HEK293 (cell line): ENCODE results near the gene PTS.
A peak's percentile ranks its signal among the peaks of the same experiment; 100 is the strongest.

Experiments
- CTCF ChIA-PET: fragments of 350-600 bp; formaldehyde crosslinking; extraction: SDS; loops from one replicate; lab custom pipeline; 2021; ENCODE audit warnings: antibody characterized with exemption; lab: Yijun Ruan, JAX
- POLR2A ChIA-PET: fragments of 300-600 bp; formaldehyde crosslinking; extraction: SDS; loops from one replicate; lab custom pipeline; 2020; ENCODE audit warnings: antibody characterized with exemption, inconsistent platforms; lab: Yijun Ruan, JAX
- H3K27ac ChIP-seq: fragments of 200-500 bp; sonication (Bioruptor generic); 2 replicates; pipeline ENCODE4 v1.5.1; 2014; ENCODE audit warnings: low read depth, low read length, control low read depth, inconsistent platforms; ENCODE audit errors: extremely low read depth
- H3K36me3 ChIP-seq, 2 experiments: fragments of 200-500 bp in 1 of 2; sonication (Bioruptor generic) in 1 of 2; 1 replicate in 1 of 2; 2 replicates in 1 of 2; pipeline ENCODE4 v1.5.1; 2014 to 2017; ENCODE audit warnings: inconsistent platforms in 2 of 2, low read length in 2 of 2; ENCODE audit not compliant: control insufficient read depth in 2 of 2, insufficient read depth in 1 of 2
- H3K4me1 ChIP-seq: fragments of 200-500 bp; sonication (Bioruptor generic); 2 replicates; pipeline ENCODE4 v1.5.1; 2014; ENCODE audit warnings: mild to moderate bottlenecking, low read length, inconsistent platforms; ENCODE audit not compliant: control insufficient read depth, insufficient read depth
- H3K4me3 ChIP-seq: 2 replicates; pipeline ENCODE4 v1.5.1; 2011; ENCODE audit warnings: low read depth, mild to moderate bottlenecking, control low read depth, low read length, moderate library complexity
- H3K9me3 ChIP-seq: fragments of 200-500 bp; sonication (Bioruptor generic); 2 replicates; pipeline ENCODE4 v1.5.1; 2014; ENCODE audit warnings: low read depth, low read length, inconsistent platforms; ENCODE audit not compliant: control insufficient read depth, insufficient read depth
- PRDM10 ChIP-seq: fragments of 450-650 bp; formaldehyde crosslinking; IDR thresholded peaks from 2 replicates; pipeline ENCODE4 v1.5.1; 2016; ENCODE audit warnings: missing biosample characterization, missing genetic modification characterization
- SP7 ChIP-seq: fragments of 450-650 bp; formaldehyde crosslinking; IDR thresholded peaks from 2 replicates; pipeline ENCODE4 v1.5.1; 2016; ENCODE audit warnings: missing biosample characterization, missing genetic modification characterization
- ZBTB48 ChIP-seq: fragments of 450-650 bp; formaldehyde crosslinking; IDR thresholded peaks from 2 replicates; pipeline ENCODE4 v1.5.1; 2016; ENCODE audit warnings: missing biosample characterization, missing genetic modification characterization
- ZBTB49 ChIP-seq: fragments of 450-650 bp; formaldehyde crosslinking; IDR thresholded peaks from 2 replicates; pipeline ENCODE4 v1.5.1; 2016; ENCODE audit warnings: missing biosample characterization, missing genetic modification characterization, low read depth
- ZNF169 ChIP-seq: fragments of 450-650 bp; formaldehyde crosslinking; IDR thresholded peaks from 2 replicates; pipeline ENCODE4 v1.5.1; 2016; ENCODE audit warnings: missing biosample characterization, missing genetic modification characterization
- ZNF174 ChIP-seq: fragments of 450-650 bp; formaldehyde crosslinking; IDR thresholded peaks from 2 replicates; pipeline ENCODE4 v1.5.0; 2017; ENCODE audit warnings: missing biosample characterization, mild to moderate bottlenecking, missing genetic modification characterization
- ZNF26 ChIP-seq: fragments of 450-650 bp; formaldehyde crosslinking; IDR thresholded peaks from 2 replicates; pipeline ENCODE4 v1.5.1; 2016; ENCODE audit warnings: missing biosample characterization, missing genetic modification characterization
- ZNF274 ChIP-seq, 2 experiments: fragments of 200-500 bp in 1 of 2; fragments of 450-650 bp in 1 of 2; sonication (Bioruptor generic) in 1 of 2; formaldehyde crosslinking in 1 of 2; IDR thresholded peaks; 2 replicates each; pipeline versions ENCODE4 v1.5.1 to v1.6.1; 2014 to 2016; ENCODE audit warnings: borderline replicate concordance in 1 of 2, inconsistent platforms in 1 of 2, low read length in 1 of 2, missing biosample characterization in 1 of 2, missing genetic modification characterization in 1 of 2
- ZNF280D ChIP-seq: fragments of 450-650 bp; formaldehyde crosslinking; IDR thresholded peaks from 2 replicates; pipeline ENCODE4 v1.5.1; 2016; ENCODE audit warnings: missing biosample characterization, missing genetic modification characterization
- ZNF404 ChIP-seq: fragments of 450-650 bp; formaldehyde crosslinking; IDR thresholded peaks from 2 replicates; pipeline ENCODE4 v1.5.1; 2017; ENCODE audit warnings: missing biosample characterization, missing genetic modification characterization
- ZNF514 ChIP-seq: fragments of 450-650 bp; formaldehyde crosslinking; IDR thresholded peaks from 2 replicates; pipeline ENCODE4 v1.5.1; 2016; ENCODE audit warnings: missing biosample characterization, missing genetic modification characterization
- ZNF530 ChIP-seq: fragments of 450-650 bp; formaldehyde crosslinking; IDR thresholded peaks from 2 replicates; pipeline ENCODE4 v1.5.1; 2016; ENCODE audit warnings: low read depth, missing biosample characterization, missing genetic modification characterization
- ZNF571 ChIP-seq: fragments of 450-650 bp; formaldehyde crosslinking; IDR thresholded peaks from 2 replicates; pipeline ENCODE4 v1.5.0; 2017; ENCODE audit warnings: missing biosample characterization, missing genetic modification characterization
- TF ChIP-seq, protein P1 (sequence below): fragments of 450-650 bp; formaldehyde crosslinking; IDR thresholded peaks from 2 replicates; pipeline ENCODE4 v1.5.1; 2016; ENCODE audit warnings: missing biosample characterization, missing genetic modification characterization
- TF ChIP-seq, protein P2 (sequence below): fragments of 450-650 bp; formaldehyde crosslinking; IDR thresholded peaks from 2 replicates; pipeline ENCODE4 v1.5.1; 2016; ENCODE audit warnings: missing biosample characterization, missing genetic modification characterization
- TF ChIP-seq, protein P3 (sequence below): fragments of 450-650 bp; formaldehyde crosslinking; IDR thresholded peaks from 2 replicates; pipeline ENCODE4 v1.5.1; 2016; ENCODE audit warnings: missing biosample characterization, missing genetic modification characterization

The PTS gene

GRCh38 chr11:112280268-112281126 is 54.3 kb downstream of the PTS start (continued):
- TF ChIP-seq, protein P1, sequence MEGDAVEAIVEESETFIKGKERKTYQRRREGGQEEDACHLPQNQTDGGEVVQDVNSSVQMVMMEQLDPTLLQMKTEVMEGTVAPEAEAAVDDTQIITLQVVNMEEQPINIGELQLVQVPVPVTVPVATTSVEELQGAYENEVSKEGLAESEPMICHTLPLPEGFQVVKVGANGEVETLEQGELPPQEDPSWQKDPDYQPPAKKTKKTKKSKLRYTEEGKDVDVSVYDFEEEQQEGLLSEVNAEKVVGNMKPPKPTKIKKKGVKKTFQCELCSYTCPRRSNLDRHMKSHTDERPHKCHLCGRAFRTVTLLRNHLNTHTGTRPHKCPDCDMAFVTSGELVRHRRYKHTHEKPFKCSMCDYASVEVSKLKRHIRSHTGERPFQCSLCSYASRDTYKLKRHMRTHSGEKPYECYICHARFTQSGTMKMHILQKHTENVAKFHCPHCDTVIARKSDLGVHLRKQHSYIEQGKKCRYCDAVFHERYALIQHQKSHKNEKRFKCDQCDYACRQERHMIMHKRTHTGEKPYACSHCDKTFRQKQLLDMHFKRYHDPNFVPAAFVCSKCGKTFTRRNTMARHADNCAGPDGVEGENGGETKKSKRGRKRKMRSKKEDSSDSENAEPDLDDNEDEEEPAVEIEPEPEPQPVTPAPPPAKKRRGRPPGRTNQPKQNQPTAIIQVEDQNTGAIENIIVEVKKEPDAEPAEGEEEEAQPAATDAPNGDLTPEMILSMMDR (tag by site-specific recombination): peak; percentile 76
- TF ChIP-seq PRDM10 (tag by site-specific recombination): peak; percentile 58
- TF ChIP-seq ZBTB48 (tag by site-specific recombination): peak; percentile 59; the same call in 1 of the 2 replicates

- POLR2A ChIA-PET: no interaction called here
- TF ChIP-seq ZNF274 (IDR thresholded peaks at IDR 0.05; ENCODE audit: low read length) (no peak), ZNF274 (tag by site-specific recombination; IDR thresholded peaks at IDR 0.05; ENCODE audit: borderline replicate concordance) (no peak), ZNF26 (no peak), ZBTB49 (tag by site-specific recombination) (no peak), ZNF514 (tag by site-specific recombination) (no peak), ZNF174 (no peak), ZNF169 (tag by site-specific recombination) (no peak), ZNF280D (tag by site-specific recombination) (no peak), ZNF571 (tag by site-specific recombination) (no peak), ZNF530 (tag by site-specific recombination) (no peak), SP7 (no peak), ZNF404 (no peak)
- TF ChIP-seq, protein P2, sequence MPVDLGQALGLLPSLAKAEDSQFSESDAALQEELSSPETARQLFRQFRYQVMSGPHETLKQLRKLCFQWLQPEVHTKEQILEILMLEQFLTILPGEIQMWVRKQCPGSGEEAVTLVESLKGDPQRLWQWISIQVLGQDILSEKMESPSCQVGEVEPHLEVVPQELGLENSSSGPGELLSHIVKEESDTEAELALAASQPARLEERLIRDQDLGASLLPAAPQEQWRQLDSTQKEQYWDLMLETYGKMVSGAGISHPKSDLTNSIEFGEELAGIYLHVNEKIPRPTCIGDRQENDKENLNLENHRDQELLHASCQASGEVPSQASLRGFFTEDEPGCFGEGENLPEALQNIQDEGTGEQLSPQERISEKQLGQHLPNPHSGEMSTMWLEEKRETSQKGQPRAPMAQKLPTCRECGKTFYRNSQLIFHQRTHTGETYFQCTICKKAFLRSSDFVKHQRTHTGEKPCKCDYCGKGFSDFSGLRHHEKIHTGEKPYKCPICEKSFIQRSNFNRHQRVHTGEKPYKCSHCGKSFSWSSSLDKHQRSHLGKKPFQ (tag by site-specific recombination): no peak
- TF ChIP-seq, protein P3, sequence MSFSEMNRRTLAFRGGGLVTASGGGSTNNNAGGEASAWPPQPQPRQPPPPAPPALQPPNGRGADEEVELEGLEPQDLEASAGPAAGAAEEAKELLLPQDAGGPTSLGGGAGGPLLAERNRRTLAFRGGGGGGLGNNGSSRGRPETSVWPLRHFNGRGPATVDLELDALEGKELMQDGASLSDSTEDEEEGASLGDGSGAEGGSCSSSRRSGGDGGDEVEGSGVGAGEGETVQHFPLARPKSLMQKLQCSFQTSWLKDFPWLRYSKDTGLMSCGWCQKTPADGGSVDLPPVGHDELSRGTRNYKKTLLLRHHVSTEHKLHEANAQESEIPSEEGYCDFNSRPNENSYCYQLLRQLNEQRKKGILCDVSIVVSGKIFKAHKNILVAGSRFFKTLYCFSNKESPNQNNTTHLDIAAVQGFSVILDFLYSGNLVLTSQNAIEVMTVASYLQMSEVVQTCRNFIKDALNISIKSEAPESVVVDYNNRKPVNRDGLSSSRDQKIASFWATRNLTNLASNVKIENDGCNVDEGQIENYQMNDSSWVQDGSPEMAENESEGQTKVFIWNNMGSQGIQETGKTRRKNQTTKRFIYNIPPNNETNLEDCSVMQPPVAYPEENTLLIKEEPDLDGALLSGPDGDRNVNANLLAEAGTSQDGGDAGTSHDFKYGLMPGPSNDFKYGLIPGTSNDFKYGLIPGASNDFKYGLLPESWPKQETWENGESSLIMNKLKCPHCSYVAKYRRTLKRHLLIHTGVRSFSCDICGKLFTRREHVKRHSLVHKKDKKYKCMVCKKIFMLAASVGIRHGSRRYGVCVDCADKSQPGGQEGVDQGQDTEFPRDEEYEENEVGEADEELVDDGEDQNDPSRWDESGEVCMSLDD (tag by site-specific recombination): no peak
These were observed 55.5 kb downstream of the PTS start for GRCh38 chr11:112281726-112282125.

More at GRCh38 chr11:112281726-112282125, 55.5 kb downstream of the PTS start:
- H3K9me3 ChIP-seq: no peaks in the 10 kb centered on the region
- H3K4me1 ChIP-seq: no peaks in the 10 kb centered on the region
- no peak overlapping the region for H3K4me3 ChIP-seq
- CTCF ChIA-PET: interaction anchor here (0.6 to 12.4 kb wide), 10 partner anchors 12 to 680 kb away, joined by 3 to 308 read pairs (median 4); partner anchors contain the start of gene PTS
- H3K36me3 ChIP-seq: no peaks in the 10 kb centered on the region
- H3K27ac ChIP-seq: no peak overlapping the region
